ENCODE data around the gene TSPAN14.

TSPAN14 gene

GRCh38 chr10:80581469-80581835, 127.3 kb downstream of the TSPAN14 start:
- peaks cover 23% of the 10 kb centered on the region for H3K4me1 ChIP-seq (ENCODE audit: insufficient read depth, low read length, poor library complexity, severe bottlenecking)
- H3K4me2 ChIP-seq (ENCODE audit: low read depth, low read length, poor library complexity, severe bottlenecking), result no peak overlapping the region
- no peak overlapping the region for H2AFZ ChIP-seq (ENCODE audit: low read length)
- H3K9ac ChIP-seq (ENCODE audit: low read depth, low read length, poor library complexity, severe bottlenecking), result no peak overlapping the region
- H3K79me2 ChIP-seq (ENCODE audit: insufficient read depth, low read length), result no peaks in the 10 kb centered on the region
- H3K9me3 ChIP-seq (ENCODE audit: insufficient read depth, low read depth, low read length), result no peaks in the 10 kb centered on the region
- no peaks in the 10 kb centered on the region for H3K36me3 ChIP-seq (ENCODE audit: insufficient read depth, low read length)
- TF ChIP-seq EZH2phosphoT487 (IDR thresholded peaks at IDR 0.05; ENCODE audit: borderline replicate concordance) (no peak), CTCF (conservative IDR thresholded peaks at IDR 0.05; ENCODE audit: low read length) (no peak)
- no peak overlapping the region for H3K4me3 ChIP-seq (ENCODE audit: low read length, poor library complexity, severe bottlenecking)
- H3F3A ChIP-seq (ENCODE audit: low read depth), result no peaks in the 10 kb centered on the region
- H3K27me3 ChIP-seq (ENCODE audit: insufficient read depth, low read length, poor library complexity, severe bottlenecking), result no peaks in the 10 kb centered on the region
- no peaks in the 10 kb centered on the region for H4K20me1 ChIP-seq (ENCODE audit: insufficient read depth, low read length, poor library complexity, severe bottlenecking)
- H3K9me2 ChIP-seq (replicated peaks; ENCODE audit: low read depth, low read length), result no peaks in the 10 kb centered on the region

- peak overlapping the region; percentile 49; the same call in 1 of the 2 replicates for H2AFZ ChIP-seq (ENCODE audit: low read length)
- TF ChIP-seq CTCF (conservative IDR thresholded peaks at IDR 0.05; ENCODE audit: low read length) (no peak), EZH2phosphoT487 (IDR thresholded peaks at IDR 0.05; ENCODE audit: borderline replicate concordance) (no peak)
- no peaks in the 10 kb centered on the region for H3K9me3 ChIP-seq (ENCODE audit: insufficient read depth, low read depth, low read length)
Measured at GRCh38 chr10:80582286-80582960, 128.3 kb downstream of the TSPAN14 start.

More at GRCh38 chr10:80582286-80582960, 128.3 kb downstream of the TSPAN14 start:
- Histone ChIP-seq H3K9me2 (replicated peaks; ENCODE audit: low read depth, low read length) (no peaks in the 10 kb centered on the region), H3F3A (ENCODE audit: low read depth) (no peaks in the 10 kb centered on the region), H4K20me1 (ENCODE audit: insufficient read depth, low read length, poor library complexity, severe bottlenecking) (no peaks in the 10 kb centered on the region), H3K4me2 (ENCODE audit: low read depth, low read length, poor library complexity, severe bottlenecking) (no peak overlapping the region), H3K27me3 (ENCODE audit: insufficient read depth, low read length, poor library complexity, severe bottlenecking) (no peaks in the 10 kb centered on the region), H3K9ac (ENCODE audit: low read depth, low read length, poor library complexity, severe bottlenecking) (no peak overlapping the region), H3K79me2 (ENCODE audit: insufficient read depth, low read length) (no peaks in the 10 kb centered on the region), H3K4me3 (ENCODE audit: low read length, poor library complexity, severe bottlenecking) (no peak overlapping the region), H3K4me1 (ENCODE audit: insufficient read depth, low read length, poor library complexity, severe bottlenecking) (peaks cover 23% of the 10 kb centered on the region), H3K36me3 (ENCODE audit: insufficient read depth, low read length) (no peaks in the 10 kb centered on the region)
